Measurements from ENCODE around the gene GCKR.

GRCh38 chr2:27507293-27507692, 10.7 kb downstream of the GCKR start:
- no peak for TF ChIP-seq POLR2A (IDR thresholded peaks at IDR 0.05)
- TF ChIP-seq CTCF (IDR thresholded peaks at IDR 0.05): no peak
- no peak for TF ChIP-seq POLR2AphosphoS5 (IDR thresholded peaks at IDR 0.05)
